NCI-H146 treated with DMSO at 0.1 percent for 48 hours (cell line): Measurements from ENCODE around the gene KDM5C.

ENCODE experiments used
- DNase-seq: peaks from one replicate; lab custom pipeline; 2025; ENCODE audit not compliant: unreplicated experiment; lab: John Stamatoyannopoulos, UW

Gene KDM5C

DNA sequence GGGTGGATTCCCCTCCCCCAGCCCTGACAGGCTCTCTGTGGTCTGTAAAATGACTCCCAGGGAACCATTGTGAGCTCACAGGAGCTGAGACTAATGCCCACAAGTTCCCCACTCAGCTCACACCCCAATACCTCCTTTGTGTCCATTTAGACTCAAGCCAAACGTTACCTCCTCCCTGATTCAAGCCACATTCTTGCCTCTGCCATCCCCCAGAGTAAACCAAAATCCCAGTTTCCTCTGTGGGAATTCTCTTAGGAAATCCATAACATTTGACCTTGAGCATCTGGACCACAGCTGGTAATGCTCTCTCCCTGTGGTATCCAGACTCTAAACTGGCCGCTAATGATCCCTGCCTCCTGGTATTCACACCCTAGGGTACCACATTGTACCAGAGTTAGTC, 26.3 kb upstream of the KDM5C start:
- DNase-seq = no peak

DNA sequence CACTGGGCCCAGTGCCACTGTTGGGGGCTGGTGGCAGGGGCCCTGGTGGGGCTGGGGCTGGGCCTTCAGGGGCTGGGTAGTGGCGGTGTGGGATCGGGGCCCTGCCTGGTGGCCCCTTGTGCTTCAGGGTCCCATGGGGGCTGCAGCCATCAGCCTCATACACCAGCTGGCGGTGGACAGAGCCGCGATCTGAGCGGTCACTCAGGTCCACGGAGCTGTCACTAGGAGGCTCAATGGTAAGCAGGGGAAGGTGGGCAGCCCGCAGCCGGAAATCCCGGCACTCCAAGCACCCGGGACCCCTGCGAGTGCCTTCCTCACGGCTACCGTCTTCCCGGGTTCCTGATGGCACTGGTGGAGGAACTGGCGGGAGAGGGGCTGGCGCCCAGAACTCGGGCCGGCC, 25.5 kb upstream of the KDM5C start:
- DNase-seq = no peak

DNA sequence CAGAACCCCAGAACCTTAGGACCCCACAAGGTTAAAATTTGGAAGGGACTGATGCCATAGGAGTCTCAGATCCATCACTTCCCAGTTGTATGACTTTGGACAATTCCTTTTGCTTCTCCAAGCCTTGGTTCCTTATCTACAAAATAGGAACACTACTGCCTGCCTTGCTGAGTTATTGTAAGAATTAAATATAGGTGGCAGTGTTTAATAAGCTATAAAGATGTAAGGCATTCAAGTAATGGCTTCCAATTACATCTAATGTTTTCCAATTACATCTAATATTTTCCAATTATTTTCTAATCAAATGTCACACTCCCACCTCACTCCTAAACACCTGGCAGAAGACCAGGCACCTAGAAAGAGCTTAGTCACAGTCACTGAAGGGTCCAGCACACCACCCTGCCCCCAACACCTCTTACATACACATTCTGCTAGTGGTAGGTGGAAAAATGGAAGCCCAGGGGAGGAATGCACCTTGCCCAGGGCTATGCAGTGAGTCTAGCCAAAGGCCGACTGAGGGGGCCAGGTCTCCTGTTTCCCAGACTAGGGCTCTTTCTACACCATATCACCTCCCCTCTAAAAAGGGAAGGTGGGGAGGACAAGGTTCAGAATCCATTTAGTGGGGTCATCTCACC, 24.5 kb upstream of the KDM5C start:
- DNase-seq = no peak

DNA sequence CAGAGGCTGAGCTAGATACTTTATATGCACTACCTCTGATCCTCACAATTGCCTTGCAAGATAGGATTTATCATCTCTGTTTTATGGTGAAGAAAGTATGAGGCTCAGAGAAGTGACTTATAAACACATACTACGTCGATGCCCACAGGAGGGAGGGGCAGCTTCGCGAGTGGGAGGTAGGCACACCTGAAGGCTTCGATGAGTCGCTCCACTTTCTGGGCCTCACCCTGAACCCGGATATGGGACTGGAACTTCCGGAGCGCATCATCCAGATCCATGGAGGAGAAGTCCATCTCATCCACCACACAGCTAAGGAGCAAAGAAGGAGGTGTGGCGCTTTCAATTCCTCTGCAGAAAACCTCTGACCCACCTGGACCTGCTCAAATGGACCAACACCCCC, 22.9 kb upstream of the KDM5C start:
- DNase-seq = no peak

DNA sequence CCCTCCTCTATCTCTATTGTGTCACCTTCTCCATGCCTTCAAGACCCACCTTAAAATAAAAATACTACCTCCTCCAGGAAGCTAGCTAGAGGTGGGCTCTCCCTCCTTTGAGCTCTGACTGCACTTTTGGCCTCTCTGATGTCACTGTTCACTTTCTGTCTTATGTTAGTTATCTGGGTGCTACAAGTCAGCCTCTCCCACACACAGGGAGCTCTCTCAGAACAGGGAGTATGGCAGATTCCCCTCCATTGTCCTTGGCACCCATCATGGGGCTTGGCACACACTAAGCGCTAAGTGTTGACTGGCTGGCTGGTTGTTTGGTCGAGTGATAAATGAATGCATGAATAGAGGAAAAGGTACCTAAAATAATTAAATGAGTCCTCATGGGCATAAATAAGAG, 21.2 kb upstream of the KDM5C start:
- no peak for DNase-seq

DNA sequence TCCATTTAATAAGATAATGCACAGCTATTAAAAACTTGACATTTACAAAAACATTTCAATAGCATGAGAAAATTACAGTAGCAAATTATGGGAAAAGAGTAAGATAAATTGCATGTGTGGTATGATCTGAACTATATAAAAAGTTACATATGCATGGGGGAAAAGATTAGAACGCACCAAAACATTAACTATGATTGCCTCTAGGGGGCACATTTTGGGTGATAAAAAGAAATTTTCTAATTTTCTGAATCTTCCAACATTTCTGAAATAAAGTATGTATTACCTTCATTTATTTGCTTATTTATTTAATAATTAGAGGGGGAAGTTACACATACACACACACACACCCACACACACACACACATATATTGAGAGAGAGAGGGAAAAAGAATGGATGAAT, 19.6 kb upstream of the KDM5C start:
- DNase-seq = no peak

DNA sequence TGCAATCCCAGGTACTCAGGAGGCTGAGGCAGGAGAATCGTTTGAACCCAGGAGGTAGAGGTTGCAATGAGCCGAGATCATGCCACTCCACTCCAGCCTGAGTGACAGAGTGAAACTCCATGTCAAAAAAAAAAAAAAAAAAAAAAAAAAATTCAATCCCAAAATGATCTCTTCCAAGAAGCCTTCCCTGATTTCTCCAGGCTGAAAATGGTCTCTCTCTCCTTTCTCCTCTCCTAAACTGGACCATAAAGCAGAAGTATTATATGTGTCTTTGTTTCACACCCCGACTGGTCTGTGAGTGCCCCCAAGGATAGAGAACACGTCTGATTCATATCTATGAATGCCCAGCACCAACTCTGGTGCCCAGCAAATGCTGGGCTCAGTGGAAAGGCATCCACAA, 17.3 kb upstream of the KDM5C start:
- DNase-seq = no peak

DNA sequence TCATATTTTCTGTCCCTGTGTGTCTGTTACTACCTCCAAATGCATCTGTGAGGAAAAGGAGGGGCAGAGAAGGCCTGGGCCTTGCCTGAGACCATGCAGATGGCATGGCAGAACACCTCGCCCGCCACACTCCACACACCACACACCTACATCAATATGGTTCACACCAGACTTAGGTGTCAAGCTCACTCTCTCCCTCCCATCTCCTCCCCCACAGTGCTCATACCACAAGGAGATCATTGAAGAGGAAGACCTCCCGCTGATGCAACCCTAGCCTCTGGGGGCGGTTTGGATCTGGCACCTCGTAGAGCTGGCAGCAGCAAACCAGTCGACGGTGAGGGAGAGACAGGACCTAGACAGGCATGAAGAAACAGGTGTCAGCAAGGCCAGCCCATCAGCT, 16.6 kb upstream of the KDM5C start:
- no peak for DNase-seq

DNA sequence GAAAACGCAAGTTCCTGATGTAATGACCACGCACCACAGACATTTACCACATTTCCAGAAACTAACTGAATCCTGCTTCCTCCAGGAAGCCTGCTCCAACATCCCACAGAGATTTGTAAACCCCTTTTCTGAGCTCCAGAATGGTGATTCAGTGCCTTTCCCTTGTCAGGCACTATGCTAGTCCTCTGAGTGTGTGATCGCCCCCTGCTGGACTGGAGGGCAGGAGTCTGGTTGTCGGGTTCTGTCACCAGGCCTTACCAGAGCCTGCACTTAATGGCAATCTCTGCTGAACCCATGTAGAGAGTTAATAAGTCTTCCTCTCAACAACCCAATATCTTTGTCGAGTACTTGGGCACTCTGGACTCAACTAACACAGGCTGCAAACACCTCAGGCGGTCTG, 14.5 kb upstream of the KDM5C start:
- DNase-seq = no peak

DNA sequence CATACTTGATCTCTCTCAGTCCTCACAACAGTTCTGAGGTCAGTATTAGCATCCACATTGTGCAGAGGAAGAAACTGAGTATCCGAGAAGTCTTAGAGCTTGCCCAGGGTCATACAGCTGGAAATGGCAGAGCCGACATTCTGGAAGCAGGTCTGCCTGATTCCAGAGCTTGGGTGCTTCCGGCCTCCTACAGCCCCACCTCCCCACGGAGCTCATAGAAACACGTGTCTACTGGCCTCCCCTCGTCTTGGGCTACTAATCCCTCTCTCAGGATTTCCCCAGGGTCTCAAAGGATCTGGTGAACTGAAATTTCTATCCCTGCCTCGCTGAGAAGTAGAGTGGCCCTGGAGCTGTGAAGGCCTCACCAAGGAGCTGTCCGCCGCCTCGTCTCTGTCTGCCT, 12.0 kb upstream of the KDM5C start:
- DNase-seq = no peak

DNA sequence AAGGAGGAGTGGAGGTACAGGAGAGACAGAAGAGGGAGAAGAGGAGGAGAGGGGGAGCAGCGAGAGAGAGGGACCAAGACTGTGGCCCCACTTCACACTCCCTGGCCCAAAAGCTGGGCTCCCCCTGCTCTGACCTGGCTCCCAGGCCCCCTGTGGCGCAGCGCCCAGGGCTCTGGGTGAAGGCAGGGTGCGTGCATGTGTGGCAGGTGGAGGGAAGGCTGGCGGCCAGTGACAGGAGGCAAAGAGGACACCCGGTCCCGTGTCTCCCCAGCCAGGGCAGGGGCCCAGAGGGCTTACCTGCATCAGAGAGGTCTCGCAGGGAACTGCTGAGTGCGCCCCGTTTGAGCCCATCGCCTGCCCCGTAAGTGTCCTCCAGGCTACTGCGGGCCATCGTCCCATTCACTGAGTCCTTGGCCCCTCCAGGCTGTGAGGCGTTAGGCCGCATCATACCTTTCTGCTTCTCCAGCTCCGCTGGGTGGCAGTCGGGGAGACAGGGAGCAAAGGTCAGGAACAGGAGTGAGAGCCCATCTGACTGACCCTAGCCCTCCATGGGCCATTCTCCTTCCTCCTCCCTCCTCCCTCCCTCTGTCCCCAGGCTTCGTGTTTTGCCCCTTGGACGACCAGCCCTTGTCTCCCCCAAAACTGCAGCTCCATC, 11.1 kb upstream of the KDM5C start:
- no peak for DNase-seq

DNA sequence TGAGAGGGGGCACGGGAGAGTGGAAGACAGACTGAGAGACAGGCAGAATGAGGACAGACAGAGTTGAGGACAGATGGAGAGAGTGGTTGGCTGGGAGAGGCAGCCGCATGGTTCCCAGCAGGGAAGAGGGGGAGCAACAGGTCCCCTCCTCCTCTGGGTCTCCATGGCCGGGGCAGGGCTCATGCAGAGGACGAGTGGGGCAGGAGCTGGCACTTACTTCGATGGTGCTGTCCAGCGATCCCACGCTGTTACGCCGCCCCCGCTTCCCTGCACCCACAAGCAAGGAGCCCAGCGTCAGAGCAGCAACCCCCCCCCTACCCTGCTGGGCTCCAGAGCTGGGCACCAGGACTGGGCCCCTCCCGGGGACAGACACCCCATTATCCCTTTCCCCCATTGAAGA, 10.6 kb upstream of the KDM5C start:
- DNase-seq = no peak

DNA sequence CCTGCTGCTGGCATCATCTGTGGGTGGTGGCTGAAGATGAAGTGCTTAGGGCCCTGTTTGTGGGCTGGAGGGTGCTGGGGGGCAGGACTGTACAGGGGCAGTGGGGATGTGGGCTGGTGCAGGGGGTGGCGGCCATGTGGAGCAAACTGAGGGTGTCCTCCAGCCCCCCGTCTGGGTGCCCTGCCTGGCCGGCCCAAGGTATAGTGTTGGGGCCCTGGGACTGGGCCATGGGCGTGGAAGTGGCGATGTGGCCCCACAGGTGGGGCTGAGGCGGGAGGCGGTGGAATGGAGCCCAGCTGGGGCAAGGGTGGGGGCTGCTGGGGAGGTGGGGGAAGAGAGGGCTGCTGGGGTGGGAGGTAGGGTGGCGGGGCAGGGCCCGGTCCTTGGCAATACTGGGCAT, 9.5 kb upstream of the KDM5C start:
- no peak for DNase-seq

DNA sequence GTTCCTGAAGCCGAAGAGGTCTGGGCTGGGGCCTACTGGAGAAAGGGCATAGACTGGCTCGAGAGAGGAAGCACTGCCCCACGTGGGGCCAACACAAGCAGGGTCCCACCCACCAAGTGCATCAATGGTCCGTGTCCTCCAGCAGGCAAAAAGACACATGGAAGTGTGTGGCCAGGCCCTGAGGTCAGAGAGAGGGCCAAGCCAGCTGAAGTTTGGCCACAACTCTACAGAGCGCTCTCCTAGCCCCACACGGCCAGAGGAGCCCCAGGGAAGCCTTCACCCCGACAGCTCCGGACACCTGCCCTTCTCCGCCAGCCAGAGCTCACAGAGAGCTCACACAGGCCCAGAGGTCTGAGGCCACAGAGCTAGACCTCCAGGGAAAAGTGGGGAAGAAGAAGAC, 8.5 kb upstream of the KDM5C start:
- DNase-seq = no peak

DNA sequence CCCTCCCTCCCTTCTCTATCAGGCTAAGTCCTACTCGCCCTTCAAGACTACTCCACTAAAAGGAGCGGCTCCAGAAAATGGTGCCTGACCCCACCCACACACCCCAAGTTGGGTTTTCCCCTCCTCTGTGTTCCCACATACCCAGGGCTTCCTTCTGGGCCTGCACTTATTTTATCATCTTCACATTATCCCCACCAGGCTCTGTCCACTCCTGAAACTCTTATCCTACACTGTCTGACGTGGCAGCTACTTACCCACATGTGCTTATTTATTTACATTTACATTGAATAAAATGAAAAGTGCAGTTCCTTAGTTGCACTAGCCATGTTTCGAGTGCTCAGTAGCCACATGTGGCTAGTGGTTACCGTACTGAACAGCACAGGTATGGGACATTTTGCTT, 5.1 kb upstream of the KDM5C start:
- no peak for DNase-seq

DNA sequence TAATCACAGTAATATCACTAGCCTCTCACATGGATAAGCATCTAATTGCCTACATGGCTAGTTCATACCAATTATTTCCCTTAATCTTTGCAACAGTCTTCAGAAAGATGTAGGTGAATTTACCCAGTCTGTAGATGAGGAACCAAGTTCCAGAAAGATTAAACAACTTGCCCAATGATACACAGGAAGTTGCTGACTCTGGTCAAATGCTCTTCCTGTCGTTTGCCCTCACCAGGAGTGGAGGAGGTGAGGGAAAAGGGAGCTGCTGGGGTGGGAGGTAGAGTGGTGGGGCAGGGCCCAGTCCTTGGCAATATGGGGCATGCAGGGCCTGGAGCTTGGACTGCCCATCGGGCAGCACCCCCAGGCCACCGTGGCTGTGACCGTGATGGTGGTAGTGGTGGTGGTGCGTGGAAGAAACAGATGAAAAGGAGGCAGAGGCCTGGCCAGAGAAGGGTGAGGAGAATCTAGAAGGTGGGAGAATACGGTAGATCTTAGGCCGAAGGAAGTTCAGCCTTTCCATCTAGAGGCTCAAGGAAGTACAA, 2.3 kb upstream of the KDM5C start:
- DNase-seq = no peak

DNA sequence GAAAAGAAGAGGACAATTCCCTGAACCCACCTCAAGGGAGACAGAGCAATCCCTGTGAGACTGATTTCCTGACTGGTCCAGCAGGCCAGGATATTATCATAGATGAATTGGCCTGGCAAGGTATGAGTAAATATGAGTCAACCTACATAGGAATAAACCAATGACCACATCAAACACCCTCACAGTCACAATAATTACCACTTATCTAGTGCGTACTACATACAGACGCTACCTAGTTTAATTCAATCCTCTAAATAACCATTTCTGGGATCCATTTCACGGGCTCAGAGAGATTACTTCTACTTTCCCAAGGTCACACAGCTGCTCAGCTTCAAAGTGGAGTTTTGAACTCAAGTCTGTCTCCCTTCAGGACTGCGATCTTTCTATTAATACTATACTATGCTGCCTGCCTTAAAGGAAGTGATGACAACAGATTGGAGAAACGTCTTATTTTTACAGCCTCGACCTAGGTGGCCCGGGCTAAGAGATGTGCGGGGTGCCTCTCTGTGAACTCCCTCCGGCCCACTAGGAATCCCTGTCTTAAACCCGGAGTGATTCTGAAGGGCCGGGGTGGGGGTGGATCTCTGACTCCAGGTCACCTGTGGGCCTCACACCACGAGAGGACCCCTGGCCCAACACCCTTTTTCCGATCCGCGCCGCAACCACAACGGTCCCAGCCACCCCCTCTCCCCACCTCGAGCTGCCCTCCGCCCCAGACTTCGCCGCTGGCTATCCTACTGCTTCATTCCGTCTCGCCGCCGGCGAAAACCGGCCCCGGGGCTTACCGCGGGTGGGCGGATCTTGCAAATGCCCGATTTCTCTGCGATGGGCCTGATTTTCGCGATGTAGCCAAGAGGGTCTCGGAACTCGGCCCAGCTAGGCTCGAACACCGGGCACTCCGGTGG, 800 bp downstream of the KDM5C start:
- DNase-seq = no peak

DNA sequence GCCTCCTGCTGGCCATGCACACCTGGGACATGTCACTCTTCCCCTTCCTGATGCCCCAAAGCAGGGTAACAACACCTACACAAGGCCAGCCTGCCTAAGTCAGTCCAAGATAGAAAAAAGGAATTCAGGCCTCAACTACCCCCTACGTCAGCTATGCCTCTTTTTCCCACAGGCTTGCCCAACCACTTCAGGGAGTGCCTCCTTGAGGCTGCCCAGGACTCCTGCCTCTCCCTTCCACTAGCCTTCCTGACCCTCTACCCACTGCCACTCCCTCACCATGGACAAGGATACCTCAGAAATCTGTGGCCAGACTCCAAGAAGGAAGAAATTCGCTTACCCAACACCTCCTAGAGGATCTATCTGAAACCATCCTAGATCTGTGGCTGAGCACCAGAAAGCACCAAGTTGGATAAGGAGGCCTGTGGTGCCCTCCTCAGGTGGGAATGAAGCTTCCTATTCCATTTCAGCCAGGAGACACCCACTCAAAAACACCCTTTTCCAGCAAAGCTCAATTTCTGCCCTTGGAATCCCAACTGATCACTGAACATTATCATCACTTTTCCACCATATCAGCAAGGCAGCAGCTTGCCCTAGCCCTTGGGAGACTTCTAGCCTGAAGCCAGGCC, 1.8 kb downstream of the KDM5C start:
- no peak for DNase-seq

DNA sequence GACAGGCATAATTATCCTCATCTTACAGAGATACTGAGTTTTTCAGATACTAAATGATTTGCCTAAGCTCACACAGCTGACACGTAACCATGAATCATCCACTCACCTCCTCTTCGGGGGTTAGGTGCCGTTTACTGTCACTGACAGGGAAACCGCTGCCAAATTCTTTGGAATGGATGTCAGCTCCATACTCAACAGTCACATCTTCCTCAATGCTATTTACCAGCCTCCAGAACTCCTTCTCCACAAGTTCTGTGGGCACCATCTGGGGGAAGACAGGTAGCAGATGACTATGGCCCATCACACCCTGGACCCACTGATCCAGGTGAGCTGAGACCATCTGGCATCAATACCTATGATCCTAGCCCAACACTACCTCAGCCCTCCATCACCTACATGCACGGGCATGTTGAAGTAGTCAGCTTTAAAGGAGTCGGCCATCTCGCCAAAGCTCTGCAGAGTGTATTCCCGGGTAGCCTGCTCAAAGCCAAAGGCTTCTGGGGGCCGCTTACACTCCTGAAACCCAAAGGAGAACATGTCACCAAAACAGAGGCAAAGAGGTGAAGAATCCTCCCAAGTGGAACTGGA, 13.5 kb downstream of the KDM5C start:
- no peak for DNase-seq

DNA sequence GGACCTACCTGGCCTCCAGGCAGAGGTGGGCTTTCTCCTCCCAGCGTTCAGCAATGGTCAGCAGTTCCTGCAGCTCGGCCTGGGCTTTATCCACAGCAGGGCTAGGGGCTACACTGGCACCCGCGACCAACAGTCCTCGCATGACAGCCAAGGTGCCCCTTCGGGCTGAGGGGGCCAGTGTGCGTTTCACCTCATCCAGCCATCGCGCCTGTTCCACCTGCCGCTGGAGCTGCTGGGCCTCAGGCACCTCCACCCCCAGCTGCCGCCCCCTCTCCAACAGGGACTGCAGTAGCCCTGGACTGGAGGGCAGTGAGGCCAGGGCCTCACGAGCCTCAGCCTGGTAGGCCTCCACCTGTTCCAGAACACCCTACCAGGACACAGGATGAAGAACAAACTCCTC, 28.3 kb downstream of the KDM5C start:
- no peak for DNase-seq

DNA sequence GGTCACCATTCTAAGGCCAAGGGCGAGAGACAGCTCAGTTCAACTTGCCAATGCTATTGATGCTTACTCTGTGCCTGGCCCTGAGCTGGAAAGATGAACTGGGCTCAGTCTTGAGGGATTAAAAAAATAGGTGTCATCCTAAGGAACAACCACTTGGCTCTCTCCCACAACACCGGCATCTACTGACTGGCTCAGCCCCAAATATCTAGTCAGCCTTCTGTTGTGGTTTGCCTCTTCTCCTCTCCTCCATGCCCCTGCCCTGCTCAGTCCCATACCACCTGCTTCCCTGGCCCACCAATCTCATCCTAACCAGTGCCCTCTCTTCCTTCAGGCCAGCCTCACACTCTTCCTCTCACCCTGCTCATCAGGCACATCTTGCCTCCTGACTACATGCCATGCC, 29.6 kb downstream of the KDM5C start:
- no peak for DNase-seq
